SK-N-MC (cell line): ENCODE results near the gene INPP5A.

Experiments
- FOXP2 ChIP-seq: optimal IDR thresholded peaks from 2 replicates; pipeline ENCODE3; 2011; ENCODE audit warnings: mild to moderate bottlenecking, moderate library complexity; ENCODE audit not compliant: insufficient read depth; ENCODE audit errors: extremely low read length, control extremely low read depth
- POLR2AphosphoS5 ChIP-seq: IDR thresholded peaks from 2 replicates; pipeline ENCODE4 v1.6.1; 2012; ENCODE audit warnings: mild to moderate bottlenecking, low read depth, low read length, borderline replicate concordance

DNA sequence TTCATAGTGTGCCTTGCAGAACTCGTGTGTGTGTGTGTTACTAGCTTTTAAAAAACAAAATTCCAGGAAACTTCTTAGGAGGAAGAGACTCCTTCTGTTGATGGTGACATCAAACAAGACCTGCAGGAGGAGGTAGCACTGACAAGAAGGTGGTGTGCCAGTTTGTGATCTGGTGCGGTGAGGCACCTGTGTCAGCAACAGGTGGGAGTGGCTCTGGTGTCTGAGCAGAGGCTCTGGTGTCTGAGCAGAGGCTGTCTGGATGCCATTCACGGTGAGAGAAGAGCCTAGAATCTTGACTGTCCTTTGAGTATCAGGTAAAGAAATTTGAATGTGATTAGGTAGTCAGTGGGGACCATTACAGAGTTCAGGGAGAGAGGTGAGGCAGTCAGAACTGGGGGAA, 122.8 kb downstream of the INPP5A start:
- TF ChIP-seq POLR2AphosphoS5 (no peak), FOXP2 (no peak)
